Stimulated activated CD4-positive, alpha-beta T cell treated with anti-CD3 and anti-CD28 coated beads, Interleukin-4, amount 100 ng/mL, for 4 hours (primary cell): ENCODE data around the gene GOLGA6L7.
"Not testable (repeated sequence)": the region's sequence is repeated elsewhere in the genome, so short reads cannot be mapped to it uniquely, and the experiment has no call there.

Source experiments
- DNase-seq, 2 experiments: peaks; one replicate each; pipeline ENCODE4 v3.0.0-alpha.2; 2020

Gene GOLGA6L7

DNA sequence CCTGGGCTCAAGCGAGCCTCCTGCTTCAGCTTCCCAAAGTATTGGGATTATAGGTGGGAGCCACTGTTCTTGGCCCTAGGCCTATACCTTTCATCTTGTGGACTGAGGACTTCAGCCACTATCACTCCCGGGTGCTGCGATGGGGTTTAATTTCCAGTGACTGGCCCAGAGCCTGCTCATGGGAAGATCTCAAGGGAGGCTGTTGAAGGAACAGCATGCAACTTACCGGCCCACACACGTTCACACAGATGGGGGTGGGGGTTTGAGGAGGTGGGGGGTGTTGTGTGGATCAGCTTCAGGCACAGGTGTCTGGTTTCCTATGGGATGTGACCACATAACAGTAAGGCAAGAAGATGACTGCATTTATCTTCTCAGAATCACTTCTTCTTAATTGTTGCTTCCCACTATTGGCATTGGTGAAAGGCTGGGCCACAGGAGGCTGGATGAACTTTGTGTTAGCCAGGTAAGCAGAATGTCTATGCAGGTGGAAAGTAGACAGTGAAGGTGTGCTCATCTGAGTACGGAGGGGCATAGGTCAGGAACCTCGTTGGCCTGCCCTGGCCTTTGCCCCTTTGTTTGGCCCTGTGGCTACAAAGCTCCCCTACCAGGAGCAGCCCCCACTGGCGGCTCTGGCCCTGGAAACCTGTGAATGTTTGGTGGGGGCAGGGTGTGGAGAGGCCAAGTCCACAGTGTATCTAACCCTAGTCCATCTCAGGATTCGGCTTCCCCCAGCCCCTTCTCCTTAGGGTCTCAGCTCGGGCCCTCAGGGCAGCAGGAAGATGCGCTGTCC is 35.9 kb upstream of the GOLGA6L7 start:
- no peak for DNase-seq

GRCh38 chr15:28881600-28881999 is 33.2 kb upstream of the GOLGA6L7 start:
- no peak for DNase-seq

GRCh38 chr15:28881170-28881569 is 32.7 kb upstream of the GOLGA6L7 start:
- no peak for DNase-seq

DNA sequence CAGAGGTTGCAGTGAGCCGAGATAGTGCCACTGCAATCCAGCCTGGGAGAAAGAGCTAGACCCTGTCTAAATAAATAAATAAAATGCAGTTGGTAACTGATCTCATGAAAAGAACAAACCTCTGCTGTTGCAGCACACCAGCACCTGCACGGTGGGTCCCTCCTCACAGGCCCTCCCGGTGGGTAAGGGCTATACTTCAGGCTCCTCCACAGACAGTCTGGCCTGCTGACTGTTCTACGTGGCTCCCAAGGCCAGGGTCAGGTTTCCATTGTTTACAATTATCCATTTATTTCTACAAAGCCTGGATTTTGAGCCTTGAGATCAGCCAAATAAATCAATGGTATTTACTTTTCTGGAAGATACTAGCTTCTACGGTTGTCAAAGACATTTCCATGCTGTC is 32.2 kb upstream of the GOLGA6L7 start:
- no peak for DNase-seq

DNA sequence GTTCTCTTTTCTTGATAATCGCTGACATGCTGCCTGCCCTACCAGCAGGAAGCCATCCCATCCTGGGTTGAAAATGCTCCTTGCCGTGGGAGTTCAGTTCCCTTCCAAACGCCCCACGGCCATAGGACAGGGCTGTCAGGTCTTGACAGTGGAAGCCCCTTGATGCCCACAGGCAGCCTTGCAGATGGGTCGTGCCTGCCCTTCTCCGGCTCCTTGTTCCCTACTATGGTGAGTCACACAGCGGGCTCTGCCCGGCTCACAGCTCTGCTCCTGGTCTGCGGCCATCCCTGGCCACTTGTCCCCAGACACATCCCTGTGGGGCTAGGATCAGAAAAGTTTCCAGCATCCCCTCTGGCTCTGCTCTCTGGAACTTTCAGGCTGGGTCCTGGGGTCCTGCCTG is 31.1 kb upstream of the GOLGA6L7 start:
- DNase-seq: no peak

DNA sequence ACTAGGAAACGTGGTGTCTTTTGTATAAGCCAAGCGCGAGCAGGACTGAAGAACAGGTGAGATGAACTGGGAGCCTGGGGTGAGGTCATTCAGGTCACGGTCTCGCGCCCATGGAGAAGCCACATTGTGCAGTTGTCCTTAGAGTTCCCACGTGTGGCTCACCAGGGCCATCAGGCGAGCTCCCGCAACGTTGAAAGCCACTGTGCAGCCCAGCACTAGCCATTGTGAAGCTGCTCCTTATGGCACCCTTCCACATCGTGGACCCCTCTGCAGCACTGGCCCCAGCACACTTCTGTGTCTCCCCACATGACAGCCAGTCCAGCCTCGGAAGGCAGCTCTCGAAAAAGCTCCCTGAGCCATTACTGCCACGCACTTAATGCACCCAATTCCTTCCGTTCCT is 29.8 kb upstream of the GOLGA6L7 start:
- DNase-seq: no peak

GRCh38 chr15:28876845-28877185 is 28.4 kb upstream of the GOLGA6L7 start:
- DNase-seq: no peak

DNA sequence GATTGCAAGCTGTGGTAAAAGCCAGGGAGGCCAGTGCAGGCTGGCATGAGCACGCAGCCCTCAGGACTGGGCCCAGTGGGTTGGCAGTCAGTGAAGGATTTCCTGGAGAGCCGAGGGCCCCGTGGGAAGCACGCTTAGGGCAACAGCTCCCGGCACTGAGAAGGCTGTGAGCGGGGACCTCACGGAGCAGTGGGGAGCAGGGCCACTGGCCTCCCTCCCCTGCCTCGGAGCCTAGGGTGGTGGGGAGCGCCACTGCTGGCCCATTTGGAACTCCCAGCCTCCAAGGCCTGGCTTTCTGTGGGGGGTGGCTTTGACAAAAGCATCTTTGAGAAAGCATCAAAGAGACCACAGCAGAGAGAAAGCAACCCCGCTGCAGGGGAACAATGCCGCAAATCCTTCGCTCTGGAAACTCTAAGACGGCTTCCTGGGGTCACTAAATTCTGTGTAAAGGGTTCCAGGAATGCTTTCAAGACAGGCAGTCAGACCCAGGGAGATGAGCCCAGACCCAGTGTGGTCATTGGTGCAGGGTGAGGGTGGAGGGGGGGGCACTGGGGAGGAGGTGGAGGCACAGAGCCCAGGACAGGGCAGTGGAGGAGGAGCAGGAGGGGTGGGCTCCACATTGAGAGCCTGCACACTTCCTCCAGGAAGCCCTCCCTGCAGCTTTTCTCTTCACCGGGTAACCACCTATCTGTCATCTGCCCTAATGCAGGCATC is 27.8 kb upstream of the GOLGA6L7 start:
- no peak for DNase-seq

GRCh38 chr15:28875461-28876000 is 27.1 kb upstream of the GOLGA6L7 start:
- DNase-seq: no peak

- no peak for DNase-seq
These were observed 25.2 kb upstream of the GOLGA6L7 start for GRCh38 chr15:28873585-28874190.

- DNase-seq: no peak
These were observed 24.6 kb upstream of the GOLGA6L7 start for GRCh38 chr15:28873006-28873405.

GRCh38 chr15:28871168-28871567 is 22.7 kb upstream of the GOLGA6L7 start:
- no peak for DNase-seq

GRCh38 chr15:28868744-28869345 is 20.4 kb upstream of the GOLGA6L7 start:
- no peak for DNase-seq

- not testable (repeated sequence) for DNase-seq
These were observed 13.3 kb upstream of the GOLGA6L7 start for GRCh38 chr15:28861589-28862293.

DNA sequence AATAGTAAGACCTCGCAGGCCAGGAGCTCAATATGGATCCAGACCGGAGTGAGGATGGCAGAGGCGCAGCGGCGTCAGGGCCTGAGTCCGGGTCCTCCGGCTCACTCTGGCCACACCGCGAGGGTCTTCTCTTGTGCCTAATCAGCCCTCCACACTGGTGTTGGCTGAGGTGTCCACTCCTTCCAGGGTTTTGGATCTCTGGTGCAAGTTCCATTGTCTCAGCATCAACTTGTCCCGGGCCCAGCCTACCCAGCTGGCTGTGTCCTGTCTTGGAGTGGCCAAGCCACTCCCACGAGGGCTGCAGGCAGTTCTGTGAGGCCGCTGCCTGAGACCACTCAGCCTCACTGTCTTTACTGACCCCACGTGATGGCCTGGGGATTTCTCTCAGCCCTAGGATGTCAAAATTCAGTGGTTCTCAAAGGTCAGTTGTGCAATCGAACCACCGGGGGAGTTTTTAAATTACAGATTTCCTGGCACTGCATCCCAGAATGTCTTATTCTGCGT is 12.6 kb upstream of the GOLGA6L7 start:
- DNase-seq: no peak

GRCh38 chr15:28854578-28854977 is 6.1 kb upstream of the GOLGA6L7 start:
- not testable (repeated sequence) for DNase-seq

DNA sequence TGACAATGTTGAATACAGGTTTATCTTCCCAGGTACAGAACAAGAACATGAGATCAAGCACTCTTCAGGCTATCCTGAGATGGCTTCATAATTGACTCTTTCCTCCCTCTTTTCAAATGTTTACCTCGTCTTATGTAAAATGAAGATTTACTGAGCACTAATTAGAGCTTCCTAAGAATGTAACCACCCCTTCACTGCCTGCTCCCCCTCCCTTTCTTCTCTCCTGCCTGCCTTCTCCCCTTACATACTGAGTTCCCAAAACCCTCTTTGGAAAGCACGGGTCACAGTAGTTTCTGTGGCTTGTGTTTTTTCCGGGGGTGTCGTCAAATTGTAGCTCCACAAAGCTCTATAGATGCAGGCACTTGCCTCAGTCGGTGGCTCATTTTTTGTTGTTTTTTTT is 5.2 kb upstream of the GOLGA6L7 start:
- not testable (repeated sequence) for DNase-seq

DNA sequence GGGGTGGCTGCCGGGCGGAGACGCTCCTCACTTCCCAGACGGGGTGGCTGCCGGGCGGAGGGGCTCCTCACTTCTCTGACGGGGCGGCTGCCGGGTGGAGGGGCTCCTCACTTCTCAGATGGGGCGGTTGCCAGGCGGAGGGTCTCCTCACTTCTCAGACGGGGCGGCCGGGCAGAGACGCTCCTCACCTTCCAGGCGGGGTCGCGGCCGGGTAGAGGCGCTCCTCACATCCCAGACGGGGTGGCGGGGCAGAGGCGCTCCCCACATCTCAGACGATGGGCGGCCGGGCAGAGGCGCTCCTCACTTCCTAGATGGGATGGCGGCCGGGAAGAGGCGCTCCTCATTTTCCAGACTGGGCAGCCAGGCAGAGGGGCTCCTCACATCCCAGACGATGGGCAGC is 1.3 kb upstream of the GOLGA6L7 start:
- DNase-seq: not testable (repeated sequence)

DNA sequence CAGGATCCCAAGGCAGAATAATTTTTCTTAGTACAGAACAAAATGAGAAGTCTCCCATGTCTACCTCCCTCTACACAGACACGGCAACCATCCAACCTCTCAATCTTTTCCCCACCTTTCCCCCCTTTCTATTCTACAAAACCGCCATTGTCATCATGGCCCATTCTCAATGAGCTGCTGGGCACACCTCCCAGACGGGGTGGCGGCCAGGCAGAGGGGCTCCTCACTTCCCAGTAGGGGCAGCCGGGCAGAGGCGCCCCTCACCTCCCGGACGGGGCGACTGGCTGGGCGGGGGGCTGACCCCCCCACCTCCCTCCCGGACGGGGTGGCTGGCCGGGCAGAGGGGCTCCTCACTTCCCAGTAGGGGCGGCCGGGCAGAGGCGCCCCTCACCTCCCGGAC is 827 bp upstream of the GOLGA6L7 start:
- not testable (repeated sequence) for DNase-seq

DNA sequence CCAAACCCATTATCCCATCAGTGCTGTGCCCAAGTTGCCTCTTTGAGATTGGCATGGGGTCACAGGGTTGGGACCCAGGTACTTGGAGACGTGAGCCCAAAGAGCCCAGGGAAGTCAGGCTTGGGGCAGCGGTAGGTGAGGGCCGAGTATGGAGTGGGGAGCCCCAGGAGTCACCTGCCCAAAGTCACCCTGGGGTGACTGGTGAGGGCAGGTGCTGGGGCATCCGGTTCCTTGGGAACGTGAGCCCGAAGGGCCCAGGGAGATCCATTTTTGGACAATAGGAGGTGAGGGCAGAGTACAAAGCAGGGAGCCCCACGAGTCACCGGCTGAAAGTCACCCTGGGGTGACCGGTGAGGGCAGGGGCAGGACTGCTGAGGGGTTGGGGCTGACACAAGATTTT is 485 bp downstream of the GOLGA6L7 start:
- not testable (repeated sequence) for DNase-seq

DNA sequence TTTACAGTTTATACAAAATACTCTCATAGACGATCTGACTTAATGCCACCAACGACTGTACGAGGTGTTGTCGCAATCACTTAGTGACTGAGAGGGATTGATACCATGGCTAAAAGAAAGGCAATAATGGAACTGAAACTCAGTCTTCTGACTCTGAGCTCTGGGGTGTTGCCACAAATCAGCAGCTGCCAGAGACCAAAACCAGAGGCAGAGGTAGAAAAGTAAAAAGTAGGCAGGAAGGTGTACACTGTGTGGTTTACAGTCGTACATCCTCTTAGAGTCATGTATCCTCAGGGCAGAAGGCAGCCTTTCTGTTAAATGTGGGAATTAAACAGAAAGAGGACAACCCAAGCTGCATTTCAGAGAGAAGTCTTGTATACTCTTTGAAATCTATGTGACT is 1.2 kb downstream of the GOLGA6L7 start:
- not testable (repeated sequence) for DNase-seq

- DNase-seq: not testable (repeated sequence)
These were observed 4.3 kb downstream of the GOLGA6L7 start for GRCh38 chr15:28844147-28844546.
